Limb (tissue), 2 donors: Measurements from ENCODE around the gene CCT5.
"Not testable (repeated sequence)": the region's sequence is repeated elsewhere in the genome, so short reads cannot be mapped to it uniquely, and the experiment has no call there.

ENCODE experiments used
- DNase-seq, 2 donors: peaks; one replicate each; pipeline ENCODE4 v3.0.0-alpha.2; 2016; ENCODE audit errors: extremely low spot score in 2 of 2

The CCT5 gene

DNA sequence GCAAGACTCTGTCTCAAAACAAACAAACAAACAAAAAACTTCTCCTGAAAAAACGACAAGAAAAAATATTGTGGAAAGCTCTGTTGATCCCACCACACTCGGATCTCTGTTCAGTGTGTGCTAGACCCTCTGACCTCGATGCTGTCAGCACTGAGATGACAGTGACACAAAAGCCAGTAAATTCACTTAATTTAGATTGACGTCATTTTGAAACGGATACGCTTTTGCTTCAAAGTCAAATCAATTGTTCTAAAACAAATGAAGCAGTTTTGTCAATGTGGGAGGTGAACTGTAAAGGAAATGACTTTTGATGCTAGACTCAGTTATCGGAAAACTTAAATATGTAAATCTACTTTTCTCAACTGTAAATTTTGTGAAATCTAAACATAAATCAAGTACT lies 26.6 kb downstream of the CCT5 start:
- no peak for DNase-seq

DNA sequence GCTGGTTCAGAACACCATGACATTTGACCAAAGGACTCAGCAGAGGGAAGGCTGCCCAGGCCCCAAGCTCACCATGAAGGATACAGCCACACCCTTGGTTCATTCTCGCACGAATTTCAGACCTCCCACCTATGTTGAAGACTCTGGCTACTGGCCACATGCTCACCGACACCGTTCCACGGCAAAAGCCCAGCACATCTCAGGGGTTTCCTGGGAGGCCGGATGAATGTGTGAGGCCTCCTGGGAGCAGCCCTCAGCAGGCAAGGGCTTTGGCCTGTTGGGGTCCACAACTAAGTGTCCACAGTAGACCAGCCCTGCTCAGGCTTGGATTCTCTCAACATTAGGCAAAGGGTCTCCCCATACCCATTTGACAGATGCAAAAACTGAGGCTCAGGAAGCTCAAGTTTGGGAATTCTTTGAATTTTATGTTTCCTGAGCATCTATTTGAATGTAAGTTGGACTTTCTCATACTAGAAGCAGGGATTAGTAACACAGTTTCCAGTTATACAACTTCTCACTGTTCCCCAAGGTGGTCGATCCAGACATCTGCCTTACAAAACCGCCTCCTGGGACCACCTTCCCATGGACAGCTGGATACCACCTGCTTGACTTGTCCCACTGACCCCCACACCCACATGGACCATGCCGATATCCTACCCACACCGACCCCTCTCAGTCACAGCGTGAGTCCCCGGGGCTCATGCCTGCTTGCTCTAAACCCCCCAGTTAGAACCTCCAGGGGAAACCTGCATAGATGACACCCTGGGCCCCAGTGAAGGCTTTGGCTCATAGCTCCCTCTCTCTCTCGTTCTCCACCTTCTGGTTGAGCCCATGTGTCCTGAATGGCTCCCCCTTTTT lies 27.9 kb downstream of the CCT5 start:
- no peak for DNase-seq

DNA sequence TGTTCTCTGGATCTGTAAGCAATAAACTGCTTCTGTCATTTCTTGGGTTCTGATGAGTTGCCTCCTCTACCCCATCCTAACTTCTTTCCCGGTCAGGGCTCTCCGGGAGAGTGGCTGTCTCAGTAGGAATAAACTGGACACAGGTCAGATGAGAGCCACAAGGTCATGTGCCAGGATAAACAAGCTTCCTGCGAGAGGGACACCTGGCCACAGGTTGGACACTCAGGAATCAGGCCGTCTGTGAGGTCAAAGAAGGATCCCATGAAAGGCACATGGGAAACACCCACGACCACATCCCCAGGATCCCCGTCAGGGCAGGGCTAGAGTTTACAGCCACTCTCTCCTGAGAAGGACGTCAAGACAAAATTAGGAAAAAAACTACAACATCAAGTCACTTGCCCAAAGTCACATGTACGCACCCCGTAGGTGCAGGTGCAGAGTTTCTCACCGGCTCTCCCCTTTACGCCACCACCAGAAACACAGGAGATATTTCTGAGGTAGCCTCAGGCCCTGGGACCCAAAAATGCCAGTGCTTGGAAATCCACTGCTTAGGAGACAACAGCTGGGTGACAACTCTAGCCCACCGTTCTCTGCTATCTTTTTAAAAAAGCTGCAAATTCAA lies 28.7 kb downstream of the CCT5 start:
- no peak for DNase-seq

DNA sequence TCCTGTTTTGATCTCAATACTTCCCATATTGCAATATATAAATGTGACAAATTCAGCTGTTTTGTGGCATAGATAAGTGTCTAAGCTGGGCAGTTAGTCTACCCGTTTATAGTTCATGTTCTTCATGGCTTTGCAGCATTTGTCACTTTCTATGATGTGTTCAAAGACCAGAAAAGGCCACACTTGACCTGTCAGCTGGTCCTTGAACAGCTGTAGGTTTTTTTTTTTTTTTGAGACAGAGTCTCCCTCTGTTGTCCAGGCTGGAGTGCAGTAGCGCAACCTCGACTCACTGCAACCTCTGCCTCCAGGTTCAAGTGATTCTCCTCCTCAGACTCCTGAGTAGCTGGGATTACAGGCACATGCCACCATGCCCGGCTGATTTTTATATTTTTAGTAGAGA lies 29.2 kb downstream of the CCT5 start:
- DNase-seq, result no peak

DNA sequence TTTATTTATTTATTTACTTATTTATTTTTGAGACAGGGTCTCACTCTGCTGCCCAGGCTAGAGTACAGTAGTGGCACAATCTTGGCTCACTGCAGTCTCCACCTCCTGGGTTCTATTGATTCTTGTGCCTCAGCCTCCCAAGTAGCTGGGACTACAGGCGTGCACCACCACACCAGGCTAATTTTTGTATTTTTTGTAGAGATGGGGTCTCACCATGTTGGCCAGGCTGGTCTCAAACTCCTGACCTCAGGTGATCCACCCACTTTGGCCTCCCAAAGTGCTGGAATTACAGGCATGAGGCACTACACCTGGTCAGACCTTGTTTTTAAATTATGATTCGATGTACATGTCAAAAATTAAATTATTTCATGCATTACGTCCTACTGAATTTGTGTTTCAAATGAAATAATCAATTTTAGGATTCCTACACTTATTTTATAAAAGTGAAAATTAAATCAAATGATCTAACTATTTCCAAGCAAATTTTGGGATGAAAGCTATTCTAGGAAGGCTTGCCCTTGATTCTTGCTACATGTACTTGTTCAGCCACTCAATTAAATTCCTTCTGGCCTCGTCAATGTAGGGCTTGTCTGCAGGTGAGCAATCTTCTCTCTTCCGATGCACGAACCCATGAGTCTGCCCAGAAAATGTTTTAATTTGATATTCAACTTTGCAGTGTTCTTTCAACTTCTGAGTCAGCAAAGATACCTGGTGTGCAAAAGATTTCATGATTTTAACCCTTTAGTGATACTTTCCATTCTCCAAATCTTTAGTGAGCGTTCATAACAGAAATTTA lies 30.0 kb downstream of the CCT5 start:
- no peak for DNase-seq

DNA sequence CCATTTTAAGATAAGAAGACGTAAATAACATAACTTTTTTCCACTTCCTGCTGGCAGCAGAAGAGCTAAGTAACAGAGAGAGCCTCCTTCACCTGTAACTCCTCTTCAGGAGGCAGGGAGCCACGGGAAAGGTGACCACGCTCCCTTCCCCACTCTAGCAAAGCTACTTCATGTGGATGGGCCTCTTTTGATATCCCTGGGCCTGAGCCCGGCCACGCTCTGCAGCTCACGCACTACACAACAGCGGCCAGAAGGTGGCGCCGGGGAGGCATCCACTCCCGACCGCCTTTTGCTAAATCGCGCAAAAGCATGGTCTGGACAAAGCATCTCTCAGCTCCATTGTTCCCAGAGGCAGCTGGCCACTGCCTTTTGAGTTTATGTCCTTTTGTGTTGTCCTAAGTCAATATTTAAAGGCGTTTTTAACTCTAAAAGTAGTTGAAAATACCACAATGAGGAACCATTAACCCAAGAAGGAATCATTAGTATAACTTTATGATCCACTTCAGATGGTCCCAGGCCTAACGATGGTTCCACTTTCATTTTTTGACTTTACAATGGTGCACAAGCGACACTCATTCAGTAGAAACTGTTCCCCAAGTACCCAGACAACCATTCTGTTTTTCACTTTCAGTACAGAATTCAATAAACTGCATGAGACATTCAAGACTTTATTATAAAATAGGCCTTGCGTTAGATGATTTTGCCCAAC lies 34.0 kb downstream of the CCT5 start:
- DNase-seq, result peak; percentile 77 to 91

DNA sequence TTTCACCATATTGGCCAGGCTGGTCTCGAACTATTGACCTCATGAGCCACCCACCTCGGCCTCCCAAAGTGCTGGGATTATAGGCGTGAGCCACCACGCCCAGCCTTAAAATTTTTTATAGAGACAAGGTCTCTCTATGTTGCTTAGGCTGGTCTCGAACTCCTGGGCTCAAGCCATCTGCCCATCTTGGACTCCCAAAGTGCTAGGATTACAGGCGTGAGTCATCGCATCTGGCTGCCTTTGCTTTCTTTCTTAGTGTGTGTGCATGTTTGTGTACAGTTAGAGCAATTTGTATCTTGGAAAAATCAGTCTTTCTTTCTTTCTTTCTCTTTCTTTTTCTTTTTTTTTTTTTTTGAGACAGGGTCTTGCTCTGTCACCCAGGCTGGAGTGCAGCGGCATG lies 35.3 kb downstream of the CCT5 start:
- not testable (repeated sequence) for DNase-seq

DNA sequence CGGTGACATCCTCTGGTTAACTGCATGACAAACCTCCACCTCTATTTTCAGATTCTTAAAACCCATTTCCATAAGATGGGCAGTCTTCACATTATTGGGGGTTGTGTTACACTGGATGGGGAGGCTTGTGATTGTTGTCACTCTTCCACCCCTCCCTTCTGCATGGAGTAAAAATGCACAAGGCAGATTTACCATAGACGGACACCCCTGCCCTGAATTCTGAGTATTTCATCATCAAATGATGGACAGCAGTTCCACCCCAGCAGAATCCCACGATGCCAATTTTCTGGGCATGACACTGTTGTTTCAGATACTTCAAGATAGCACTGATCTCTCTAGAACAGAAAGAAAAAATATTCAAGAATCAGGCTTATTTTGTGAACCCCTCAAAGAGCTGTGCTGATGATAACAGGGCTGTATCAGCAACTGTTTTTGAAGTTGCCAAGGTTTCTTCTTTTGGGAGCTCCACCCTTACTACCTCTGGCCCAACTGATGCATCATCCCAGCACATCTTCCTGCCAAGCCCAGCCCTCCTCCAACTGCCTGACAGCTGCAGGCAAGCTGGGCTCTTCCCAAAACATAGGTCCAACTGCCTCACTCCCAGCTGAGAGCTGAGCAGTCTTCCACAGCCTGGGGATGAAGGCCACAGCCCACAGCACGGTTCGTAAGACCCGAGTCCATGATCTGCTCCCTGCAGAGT lies 36.2 kb downstream of the CCT5 start:
- DNase-seq, result peak in 1 of 2 donors; percentile 56

DNA sequence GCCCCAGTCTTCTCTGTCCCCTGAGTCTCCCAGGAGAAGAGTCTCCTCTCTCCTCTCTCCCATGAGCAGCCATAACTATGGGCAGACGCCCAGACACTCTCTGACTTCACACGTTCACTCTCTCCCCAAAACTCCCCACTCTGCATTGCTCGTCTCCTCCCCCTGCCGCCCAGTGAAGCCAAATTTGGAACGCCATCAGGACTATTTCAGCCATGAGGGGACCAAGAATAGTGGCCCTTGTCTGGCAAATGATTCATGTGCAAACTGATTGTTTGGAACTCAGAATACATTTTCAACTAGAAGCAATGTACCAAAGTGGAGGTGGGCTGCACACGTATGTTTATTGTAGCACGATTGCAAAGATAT lies 36.8 kb downstream of the CCT5 start:
- DNase-seq, result no peak

DNA sequence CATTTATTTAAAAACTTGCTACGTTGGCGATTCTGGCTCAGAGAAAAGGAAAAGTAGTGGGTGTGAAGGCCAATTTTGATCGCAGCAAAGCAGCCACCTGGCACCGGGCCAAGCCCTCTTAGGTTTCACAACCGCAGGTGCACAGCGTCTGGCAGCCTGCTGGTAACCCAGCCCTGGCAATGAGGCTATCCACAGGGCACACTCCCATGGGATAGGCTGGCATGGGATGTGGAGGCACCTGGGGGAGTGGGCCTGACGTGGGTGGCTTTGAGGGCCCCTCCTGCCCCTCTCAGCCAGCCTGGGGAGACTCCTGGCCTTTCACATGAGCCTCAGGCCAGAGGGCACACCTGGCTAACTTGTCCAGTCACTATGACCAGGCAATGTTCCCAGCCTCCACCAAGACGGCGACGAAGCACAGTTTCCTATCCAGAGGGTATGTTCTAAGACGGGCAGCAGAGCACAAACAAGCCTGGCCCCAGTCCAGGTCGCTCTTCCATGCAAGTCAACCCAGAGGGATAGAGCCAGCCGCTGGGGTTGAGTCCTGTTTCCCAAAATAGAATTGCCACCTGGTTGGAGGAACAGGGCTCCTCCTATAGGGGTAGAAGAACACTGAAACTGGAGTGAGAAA lies 38.6 kb downstream of the CCT5 start:
- peak in 1 of 2 donors; percentile 68 for DNase-seq

DNA sequence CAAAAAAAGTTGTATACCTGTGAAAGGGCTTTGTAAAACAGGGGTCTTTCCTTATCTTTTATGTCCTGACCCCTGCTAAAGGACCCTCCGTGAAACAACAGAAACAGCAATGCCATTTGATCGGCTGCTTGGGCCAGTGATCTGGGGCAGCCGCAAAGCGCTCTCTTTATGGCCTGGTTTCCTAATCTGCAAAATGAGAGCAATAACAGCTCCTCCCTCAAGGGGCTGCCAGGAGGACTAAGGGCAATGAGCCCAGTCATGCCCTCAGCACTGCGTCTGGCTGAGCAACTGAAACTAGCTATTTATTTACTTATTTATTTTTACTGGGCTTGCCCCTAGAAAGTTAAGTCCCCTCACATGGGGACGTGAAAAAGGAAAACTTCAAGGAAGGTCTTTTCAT lies 39.3 kb downstream of the CCT5 start:
- DNase-seq, result no peak

DNA sequence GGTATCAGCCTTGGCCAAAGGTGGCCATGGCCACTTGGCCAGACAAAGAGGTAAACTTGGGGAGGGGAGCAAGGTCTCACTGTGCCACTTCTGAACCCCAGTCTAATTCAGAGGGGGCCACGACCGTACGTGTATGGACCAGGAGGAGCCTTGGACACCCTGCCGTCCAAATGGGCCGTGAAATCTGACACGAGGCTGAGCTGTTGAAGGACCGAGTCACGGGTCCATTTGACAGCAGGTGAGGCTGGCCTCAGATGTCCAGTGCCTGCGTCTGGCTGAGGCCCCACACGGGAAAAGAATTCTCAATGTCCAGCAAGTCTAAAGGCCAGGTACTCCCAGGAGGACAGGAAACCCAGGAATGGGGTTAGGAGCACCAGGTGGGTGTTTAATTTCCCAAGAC lies 39.9 kb downstream of the CCT5 start:
- DNase-seq, result no peak

DNA sequence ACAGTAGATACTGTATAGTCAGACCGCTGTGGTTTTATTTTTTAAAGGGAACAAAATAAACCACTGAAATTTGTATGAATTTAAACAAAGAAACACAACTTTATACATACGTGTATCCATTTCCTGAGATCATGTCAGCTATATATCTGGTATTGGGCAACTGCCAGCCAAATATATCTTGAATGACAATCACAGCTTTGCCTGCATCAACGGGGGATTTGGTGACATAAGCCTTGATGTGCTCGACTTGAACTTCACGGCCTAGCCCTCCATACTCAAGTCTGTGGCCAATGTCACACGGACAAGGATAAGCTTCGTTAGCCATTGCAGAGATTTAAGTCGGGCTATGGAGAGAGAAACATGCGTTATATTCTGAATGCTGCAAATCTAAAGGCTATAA lies 40.4 kb downstream of the CCT5 start:
- no peak for DNase-seq

DNA sequence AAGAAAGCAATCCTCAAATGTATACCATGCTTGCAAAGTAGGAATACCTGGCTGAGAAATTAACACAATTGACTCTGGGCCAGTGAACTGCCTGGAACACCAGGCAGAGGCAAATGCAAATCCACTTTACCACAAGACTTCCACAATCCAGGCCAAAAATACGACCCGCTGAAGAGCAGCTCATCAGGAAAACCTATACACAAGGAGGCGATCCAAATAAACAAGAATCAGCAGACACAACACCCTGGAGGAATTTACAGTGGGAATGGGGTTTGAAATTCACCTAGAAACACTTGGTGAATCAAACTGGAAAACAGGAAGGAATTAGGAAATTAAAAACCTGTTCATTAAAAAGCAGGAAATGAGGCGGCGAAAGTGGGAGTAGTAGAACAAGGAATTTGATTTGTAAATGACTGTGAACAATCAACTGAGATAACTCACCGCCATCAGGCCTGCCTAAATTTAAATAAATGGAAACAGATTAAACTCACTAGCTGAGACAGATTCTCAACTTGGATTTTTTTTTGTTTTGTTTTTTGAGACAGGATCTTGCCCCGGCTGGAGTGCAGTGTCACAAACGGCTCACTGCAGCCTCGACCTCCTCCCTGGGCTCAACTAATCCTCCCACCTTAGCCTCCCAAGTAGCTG lies 41.7 kb downstream of the CCT5 start:
- no peak for DNase-seq

DNA sequence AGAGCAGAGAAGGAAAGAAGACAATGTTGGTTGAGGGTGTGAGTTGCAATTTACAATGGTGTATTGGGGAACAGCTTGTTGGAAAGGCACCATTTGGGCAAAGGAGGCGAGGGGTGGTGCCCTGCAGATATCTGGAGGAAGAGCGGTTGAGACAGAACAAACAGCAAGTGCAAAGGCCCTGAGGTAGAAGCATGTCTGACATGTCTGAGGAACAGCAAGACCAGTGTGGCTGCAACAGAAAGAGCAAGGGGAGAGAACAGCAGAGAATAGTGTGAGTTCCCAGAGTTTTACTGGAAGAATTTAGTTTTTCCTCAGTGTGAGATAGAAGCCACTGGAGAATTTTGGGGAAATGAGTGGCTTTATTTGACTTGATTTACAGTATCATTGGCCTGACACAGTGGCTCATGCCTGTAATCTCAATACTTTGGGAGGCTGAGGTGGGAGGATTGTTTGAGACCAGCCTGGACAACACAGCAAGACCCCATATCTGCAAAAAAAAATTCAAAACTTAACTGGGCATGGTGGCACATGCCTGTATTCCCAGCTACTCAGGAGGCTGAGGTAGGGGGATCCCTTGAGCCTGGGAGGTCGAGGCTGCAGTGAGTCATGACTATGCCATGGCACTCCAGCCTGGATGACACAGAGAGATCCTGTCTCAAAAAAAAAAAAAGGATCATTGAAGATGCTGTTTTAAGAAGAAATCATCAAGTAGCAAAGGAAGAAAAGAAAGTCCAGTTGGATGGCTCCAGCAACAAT lies 44.0 kb downstream of the CCT5 start:
- DNase-seq, result no peak

DNA sequence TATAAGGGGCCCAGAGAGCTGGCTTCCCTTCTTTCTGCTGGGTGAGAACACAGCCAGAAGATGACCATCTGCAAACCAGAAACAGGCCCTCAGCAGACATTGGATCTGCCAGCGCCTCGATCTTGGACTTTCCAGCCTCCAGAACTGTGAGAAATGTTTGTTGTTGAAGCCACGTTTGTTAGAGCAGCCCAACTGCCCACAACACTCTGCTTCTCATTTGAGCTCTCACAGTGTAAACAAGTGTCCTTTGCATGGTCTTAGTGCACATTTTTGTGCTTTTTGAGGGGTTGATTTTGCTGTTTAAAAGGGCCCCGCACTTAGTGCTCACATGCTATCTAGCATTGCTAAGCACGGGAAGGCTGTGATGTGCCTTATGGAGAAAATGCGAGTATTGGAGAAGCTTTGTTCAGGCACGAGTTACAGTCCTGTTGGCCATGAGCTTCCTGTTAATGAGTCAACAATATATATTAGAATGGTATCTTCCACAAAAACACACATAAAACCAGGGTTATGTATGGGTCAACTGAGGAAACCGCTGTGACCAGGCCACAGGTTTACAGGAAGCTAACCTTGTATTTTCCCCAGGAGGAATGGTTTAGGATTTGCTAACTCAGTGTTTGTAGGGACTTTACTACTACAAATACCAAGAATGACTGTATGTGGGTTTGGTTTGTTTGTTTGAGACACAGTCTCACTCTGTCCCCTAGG lies 45.7 kb downstream of the CCT5 start:
- no peak for DNase-seq

DNA sequence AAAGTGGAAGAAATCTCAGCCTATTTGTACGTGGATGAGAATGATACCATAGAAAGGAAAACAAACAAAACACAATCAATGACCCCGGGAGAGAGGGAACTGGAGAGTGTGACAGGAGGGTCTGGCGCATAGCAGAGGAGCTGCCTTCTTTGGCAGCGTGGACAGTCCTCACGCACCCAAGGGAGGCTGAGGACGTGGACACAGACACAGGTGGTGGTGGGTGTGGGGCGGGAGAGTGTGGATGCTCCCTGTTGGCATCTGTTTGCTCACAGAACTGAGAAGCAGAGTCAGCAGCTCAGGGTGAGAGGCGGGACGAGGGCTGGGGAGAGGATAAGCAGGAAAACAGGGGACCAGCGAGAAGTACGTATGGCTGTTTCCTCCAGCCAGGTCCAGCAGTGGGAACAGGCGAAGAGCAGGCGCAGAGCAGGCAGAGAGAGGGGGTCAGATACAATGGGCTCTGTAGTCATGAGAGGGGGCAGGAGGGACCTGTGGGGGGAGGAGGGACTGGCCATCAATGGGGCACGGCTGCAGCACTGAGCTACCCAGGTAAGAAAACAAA lies 47.6 kb downstream of the CCT5 start:
- no peak for DNase-seq

DNA sequence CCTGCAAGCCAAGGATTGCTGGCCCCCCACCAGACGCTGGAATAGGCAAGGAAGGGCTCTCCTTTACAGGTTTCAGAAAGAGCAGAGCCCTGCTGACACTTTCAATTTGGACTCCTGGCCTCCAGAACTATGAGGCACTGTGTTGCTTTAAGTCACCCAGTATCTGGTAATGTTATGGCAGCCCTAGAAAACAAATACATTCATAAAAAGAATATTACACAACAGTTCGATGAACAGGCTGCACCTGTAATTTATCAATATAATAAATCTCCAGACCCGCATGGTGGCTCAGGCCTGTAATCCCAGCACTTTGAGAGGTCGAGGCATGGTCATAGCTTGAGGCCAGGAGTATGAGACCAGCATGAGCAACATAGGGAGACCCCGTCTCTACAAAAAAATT lies 50.2 kb downstream of the CCT5 start:
- DNase-seq, result no peak

DNA sequence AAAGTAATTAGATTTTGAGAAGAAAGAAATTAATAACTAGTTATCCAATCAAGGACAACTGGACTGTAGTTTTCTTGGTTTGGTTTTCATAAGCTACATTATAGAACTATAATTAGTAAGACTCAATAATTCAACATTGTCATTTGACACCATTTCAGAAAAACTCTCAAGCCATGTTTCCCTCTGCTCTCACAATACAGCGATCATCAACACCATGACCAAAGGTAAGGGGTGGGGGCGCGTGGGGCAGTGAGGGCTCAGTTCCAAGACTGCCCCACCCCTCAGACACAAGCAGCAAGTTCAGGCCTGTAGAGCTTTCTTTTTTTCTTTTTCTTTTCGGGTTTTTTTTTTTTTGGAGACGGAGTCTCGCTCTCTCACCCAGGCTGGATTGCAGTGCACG lies 51.2 kb downstream of the CCT5 start:
- no peak for DNase-seq
